ENCODE data around the gene CENPN. TPM values are rescaled to one million over a fixed set of nuclear protein-coding genes. Genes with fewer than 3 reads are reported as not detected.
A peak's percentile ranks its signal among the peaks of the same experiment; 100 is the strongest.

CENPN gene
- total and polyA plus RNA-seq, 10 of the 15 experiments (the other 5 are each of a cell fraction or from before 2014, with no cell fraction given) = 39.8 to 143 (median 66.8) TPM

- TF ChIP-seq POLR2AphosphoS5 (IDR thresholded peaks at IDR 0.05; ENCODE audit: low read length) (peak; percentile 78; the same call in 1 of the 2 replicates), ZNF207 (IDR thresholded peaks at IDR 0.05; ENCODE audit: borderline replicate concordance) (peak; percentile 68; the same call in 1 of the 2 replicates), SPI1 (IDR thresholded peaks at IDR 0.05; ENCODE audit: borderline replicate concordance, insufficient read depth, low read depth, low read length) (no peak), SMAD5 (IDR thresholded peaks at IDR 0.05; ENCODE audit: low read depth) (no peak), DPF2 (IDR thresholded peaks at IDR 0.05) (peak; percentile 33; the same call in 1 of the 2 replicates), HCFC1 (IDR thresholded peaks at IDR 0.05; ENCODE audit: low read length) (peak; percentile 66; the same call in 1 of the 2 replicates), CREB1 (IDR thresholded peaks at IDR 0.05; ENCODE audit: low read depth) (peak; percentile 92), BMI1 (IDR thresholded peaks at IDR 0.05; ENCODE audit: borderline replicate concordance) (peak; percentile 97), SMARCA5 (IDR thresholded peaks at IDR 0.05) (peak; percentile 84; the same call in 1 of the 2 replicates), MXI1 (IDR thresholded peaks at IDR 0.05; ENCODE audit: low read depth, low read length) (peak; percentile 93), ZBTB40 (IDR thresholded peaks at IDR 0.05; ENCODE audit: borderline replicate concordance) (peak; percentile 95), ZBED1 (IDR thresholded peaks at IDR 0.05; ENCODE audit: borderline replicate concordance) (peak; percentile 27; the same call in 1 of the 2 replicates), SIN3A (IDR thresholded peaks at IDR 0.05; ENCODE audit: low read depth, low read length) (peak; percentile 94; the same call in 1 of the 2 replicates), GABPA (IDR thresholded peaks at IDR 0.05; ENCODE audit: low read depth) (peak; percentile 88), E2F4 (IDR thresholded peaks at IDR 0.05; ENCODE audit: low read depth, low read length) (no peak), YY1 (IDR thresholded peaks at IDR 0.05; ENCODE audit: low read depth, low read length) (peak; percentile 85), POLR2A (IDR thresholded peaks at IDR 0.05; ENCODE audit: low read depth, low read length) (peak; percentile 96), IRF5 (IDR thresholded peaks at IDR 0.05; ENCODE audit: borderline replicate concordance) (no peak), ATF7 (IDR thresholded peaks at IDR 0.05; ENCODE audit: low read depth) (peak; percentile 78), PAX5 (IDR thresholded peaks at IDR 0.05; ENCODE audit: borderline replicate concordance, low read depth, low read length) (0 out of 2 replicates have a peak, but pooled peaks have one; percentile 47), ZBTB4 (CRISPR knock-in tag; IDR thresholded peaks at IDR 0.05) (no peak), NBN (IDR thresholded peaks at IDR 0.05) (peak; percentile 81; the same call in 1 of the 2 replicates)
Observed at GRCh38 chr16:81077076-81077940, 70.3 kb downstream of the CENPN start, which contains the start of gene C16orf46 (continued).

All from GM12878 (cell line).